Prostate gland (tissue), 2 donors: ENCODE results near the gene NOP16. TPM values are rescaled to one million over a fixed set of nuclear protein-coding genes. Genes with fewer than 3 reads are reported as not detected.

Experiments
- DNase-seq: peaks from one replicate; pipeline ENCODE4 v3.0.0-alpha.2; 2019; ENCODE audit warnings: low spot score
- H3K27ac ChIP-seq, 2 donors: fragments of 200-600 bp; sonication (generic); 2 replicates each; pipeline ENCODE4 v1.5.1; 2017 to 2019
- H3K27me3 ChIP-seq: fragments of 200-600 bp; sonication (generic); replicated peaks from 2 replicates; pipeline ENCODE4 v1.5.1; 2019; ENCODE audit not compliant: insufficient read depth
- H3K36me3 ChIP-seq, 2 donors: fragments of 200-600 bp; sonication (generic); 1 replicate in 1 of 2; 2 replicates in 1 of 2; pipeline versions ENCODE4 v1.5.1 to v1.8.1; 2017 to 2019
- H3K4me1 ChIP-seq: fragments of 200-600 bp; sonication (generic); replicated peaks from 2 replicates; pipeline ENCODE4 v1.5.1; 2019
- H3K4me3 ChIP-seq, 2 donors: fragments of 200-600 bp; sonication (generic); 2 replicates each; pipeline ENCODE4 v1.5.1; 2017 to 2019
- H3K9me3 ChIP-seq: fragments of 200-600 bp; sonication (generic); 2 replicates; pipeline ENCODE4 v1.5.1; 2017
- POLR2A ChIP-seq: fragments of 450-650 bp; IDR thresholded peaks from one replicate; pipeline ENCODE4 v1.6.1; 2016; ENCODE audit warnings: antibody characterized with exemption, mild to moderate bottlenecking
- POLR2AphosphoS5 ChIP-seq: sonication (generic); formaldehyde crosslinking; IDR thresholded peaks from one replicate; pipeline ENCODE4 v1.6.1; 2017; ENCODE audit warnings: antibody characterized with exemption
- WGBS: methylation state at CpG from one replicate; pipeline ENCODE4 v1.1.5; 2018; 5-methylcytosine and 5-hydroxymethylcytosine counted together
- intact Hi-C: fragments of 100-400 bp; cut with DNase I; formaldehyde crosslinking; loops from one replicate; pipeline ENCODE4 v1.14.2; 2022
- total RNA-seq, 2 donors: library from RNA; depleted of rRNA; stranded (reverse); fragments of >200 nt; gene quantifications; one replicate each; pipeline ENCODE4 v1.1.0, GENCODE V29; 2016
- TF ChIP-seq, protein P1 (sequence below), 4 experiments: fragments of 200-600 bp in 2 of 4; fragments of 450-650 bp in 2 of 4; sonication (generic) in 2 of 4; IDR thresholded peaks; 1 replicate in 3 of 4; 2 replicates in 1 of 4; pipeline ENCODE4 v1.5.1; 2016 to 2019; ENCODE audit warnings: antibody characterized with exemption in 4 of 4, mild to moderate bottlenecking in 2 of 4, moderate library complexity in 2 of 4

Gene NOP16
- total RNA-seq, 2 donors from 2014 or later = 10.8 to 11.6 TPM

- H3K4me1 ChIP-seq = no peaks in the 10 kb centered on the region
- H3K27me3 ChIP-seq = no peaks in the 10 kb centered on the region
- no peaks in the 10 kb centered on the region for H3K36me3 ChIP-seq
- H3K4me3 ChIP-seq = no peak overlapping the region
- H3K9me3 ChIP-seq = no peaks in the 10 kb centered on the region
- intact Hi-C loops = no loop called here
- H3K27ac ChIP-seq = no peak overlapping the region
- no peak for DNase-seq
- TF ChIP-seq, protein P1, sequence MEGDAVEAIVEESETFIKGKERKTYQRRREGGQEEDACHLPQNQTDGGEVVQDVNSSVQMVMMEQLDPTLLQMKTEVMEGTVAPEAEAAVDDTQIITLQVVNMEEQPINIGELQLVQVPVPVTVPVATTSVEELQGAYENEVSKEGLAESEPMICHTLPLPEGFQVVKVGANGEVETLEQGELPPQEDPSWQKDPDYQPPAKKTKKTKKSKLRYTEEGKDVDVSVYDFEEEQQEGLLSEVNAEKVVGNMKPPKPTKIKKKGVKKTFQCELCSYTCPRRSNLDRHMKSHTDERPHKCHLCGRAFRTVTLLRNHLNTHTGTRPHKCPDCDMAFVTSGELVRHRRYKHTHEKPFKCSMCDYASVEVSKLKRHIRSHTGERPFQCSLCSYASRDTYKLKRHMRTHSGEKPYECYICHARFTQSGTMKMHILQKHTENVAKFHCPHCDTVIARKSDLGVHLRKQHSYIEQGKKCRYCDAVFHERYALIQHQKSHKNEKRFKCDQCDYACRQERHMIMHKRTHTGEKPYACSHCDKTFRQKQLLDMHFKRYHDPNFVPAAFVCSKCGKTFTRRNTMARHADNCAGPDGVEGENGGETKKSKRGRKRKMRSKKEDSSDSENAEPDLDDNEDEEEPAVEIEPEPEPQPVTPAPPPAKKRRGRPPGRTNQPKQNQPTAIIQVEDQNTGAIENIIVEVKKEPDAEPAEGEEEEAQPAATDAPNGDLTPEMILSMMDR (IDR thresholded peaks at IDR 0.05) = no peak
- no peak for TF ChIP-seq POLR2A
- no peak for TF ChIP-seq POLR2AphosphoS5
- 93% methylated on average over 11 of the region's 13 CpGs for WGBS
These were observed 19.7 kb downstream of the NOP16 start for GRCh38 chr5:176368726-176369125.

- no peak for DNase-seq
- Histone ChIP-seq H3K36me3 (no peaks in the 10 kb centered on the region), H3K4me3 (peak overlapping the region; percentile 63 to 65), H3K9me3 (no peaks in the 10 kb centered on the region), H3K4me1 (no peaks in the 10 kb centered on the region), H3K27ac (peak overlapping the region in 1 of 2 donors; percentile 75), H3K27me3 (no peaks in the 10 kb centered on the region)
- TF ChIP-seq, protein P1 (IDR thresholded peaks at IDR 0.05) = no peak
- intact Hi-C loops = no loop called here
- 37% methylated on average over 36 of the region's 38 CpGs for WGBS
These were observed 22.0 kb downstream of the NOP16 start for GRCh38 chr5:176366232-176366894.

DNA sequence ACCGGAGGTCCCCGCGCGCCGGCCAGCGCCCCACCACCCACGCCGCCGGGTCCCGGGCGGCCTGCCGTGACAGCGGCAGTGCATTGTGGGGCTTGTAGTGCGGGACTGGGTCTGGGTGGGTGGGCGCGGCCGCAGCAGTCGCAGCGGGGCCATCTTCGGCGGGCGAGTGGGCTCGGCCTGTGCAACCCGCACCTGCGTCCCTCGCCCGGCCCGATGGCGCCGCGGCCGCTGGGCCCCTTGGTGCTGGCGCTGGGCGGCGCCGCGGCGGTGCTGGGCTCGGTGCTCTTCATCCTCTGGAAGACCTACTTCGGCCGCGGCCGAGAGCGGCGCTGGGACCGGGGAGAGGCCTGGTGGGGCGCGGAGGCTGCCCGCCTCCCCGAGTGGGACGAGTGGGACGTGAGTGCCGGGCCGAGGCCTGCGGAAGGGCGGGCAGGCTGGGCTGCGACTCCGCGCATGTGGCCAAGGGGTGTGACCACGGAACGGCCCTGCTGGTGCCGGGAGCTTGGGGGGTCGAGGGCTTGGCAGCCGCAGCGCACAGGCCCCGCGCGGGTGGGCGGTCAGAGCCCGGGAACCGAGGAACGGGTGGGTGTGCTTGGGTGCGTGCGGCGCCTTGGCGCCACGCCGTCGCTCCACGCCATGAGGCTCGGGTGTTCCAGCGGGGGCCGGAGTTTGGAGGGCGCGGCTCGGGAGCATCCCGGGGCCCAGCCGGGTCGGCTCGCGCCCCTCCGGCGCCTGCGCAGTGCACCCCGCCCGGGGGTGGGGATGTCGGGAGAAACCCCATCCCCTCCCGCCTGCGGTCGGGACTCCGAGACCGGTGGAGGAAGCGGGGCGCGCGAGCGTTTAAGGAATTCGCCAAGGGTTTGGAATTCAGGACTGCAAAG is 22.8 kb downstream of the NOP16 start, which contains the start of gene ARL10:
ARL10 (plus strand) TSS at position 137 of the 881 bp plus-strand sequence; CDS start at position 214, 77 bp downstream.
- Histone ChIP-seq H3K36me3 (no peaks in the 10 kb centered on the region), H3K4me3 (peak within 1 kb of the TSS; percentile 63 to 65), H3K27ac (peak within 1 kb of the TSS; percentile 56 to 75), H3K4me1 (no peaks in the 10 kb centered on the region), H3K27me3 (no peaks in the 10 kb centered on the region), H3K9me3 (no peaks in the 10 kb centered on the region)
- intact Hi-C loops = no loop called here
- WGBS = under 1% methylated on average over 76 of the region's 108 CpGs
- DNase-seq = no peak
- TF ChIP-seq POLR2AphosphoS5 (no peak), POLR2A (peak; percentile 15)
- TF ChIP-seq, protein P1 (IDR thresholded peaks at IDR 0.05) = no peak

DNA sequence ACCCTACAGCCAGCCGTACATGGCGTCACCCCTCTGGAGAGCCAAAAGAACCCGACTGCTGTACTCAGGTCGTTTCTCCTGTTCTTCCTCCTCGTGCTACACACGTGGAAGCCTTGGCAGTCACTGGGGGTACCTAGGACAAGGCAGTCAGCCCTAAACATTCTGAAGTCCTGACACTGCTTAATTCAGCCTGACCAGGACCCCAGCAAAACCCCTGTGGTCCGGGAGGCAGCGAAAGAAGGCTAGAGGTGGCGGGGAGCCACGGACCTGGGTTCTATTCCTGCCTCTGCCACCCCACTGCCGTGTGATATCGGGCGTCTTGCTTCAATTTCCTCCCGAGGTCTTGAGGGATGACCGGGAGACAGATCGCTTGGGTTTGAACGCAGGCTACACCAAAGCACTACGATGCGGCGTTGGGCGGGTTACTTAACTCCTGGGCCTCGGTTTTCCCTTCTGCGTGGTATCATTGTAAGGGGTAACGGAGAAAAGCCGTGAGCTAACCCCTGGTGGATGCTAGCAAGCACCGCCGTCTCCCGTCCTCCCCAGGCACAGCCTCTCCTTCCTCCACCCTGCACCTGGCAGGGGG is 23.5 kb downstream of the NOP16 start:
- intact Hi-C loops = no loop called here

More for the DNA sequence above, 23.5 kb downstream of the NOP16 start:
- no peaks in the 10 kb centered on the region for H3K27me3 ChIP-seq
- peak overlapping the region; percentile 63 to 65 for H3K4me3 ChIP-seq
- H3K9me3 ChIP-seq = no peaks in the 10 kb centered on the region
- H3K27ac ChIP-seq = peak overlapping the region; percentile 56 to 75
- H3K36me3 ChIP-seq = no peaks in the 10 kb centered on the region
- no peak for DNase-seq
- H3K4me1 ChIP-seq = no peaks in the 10 kb centered on the region
- TF ChIP-seq, protein P1 (IDR thresholded peaks at IDR 0.05) = no peak
- TF ChIP-seq POLR2AphosphoS5 (no peak), POLR2A (no peak)
- WGBS = 22% methylated on average over 26 of the region's 28 CpGs
